OCI-LY1 (cell line): Measurements from ENCODE around the gene ARFGEF2.

Experiments
- CTCF ChIP-seq: fragments of 200-600 bp; sonication (generic), shearing (Covaris generic); IDR thresholded peaks from 2 replicates; pipeline ENCODE4 v1.5.1; 2017; ENCODE audit warnings: mild to moderate bottlenecking, antibody characterized with exemption, low read length, moderate library complexity, mixed read lengths
- EZH2 ChIP-seq: fragments of 200-600 bp; sonication (generic), shearing (Covaris generic); IDR thresholded peaks from 2 replicates; pipeline ENCODE4 v1.8.0; 2017; ENCODE audit warnings: borderline replicate concordance, mixed run types, mild to moderate bottlenecking, antibody characterized with exemption, low read length, moderate library complexity, mixed read lengths

DNA sequence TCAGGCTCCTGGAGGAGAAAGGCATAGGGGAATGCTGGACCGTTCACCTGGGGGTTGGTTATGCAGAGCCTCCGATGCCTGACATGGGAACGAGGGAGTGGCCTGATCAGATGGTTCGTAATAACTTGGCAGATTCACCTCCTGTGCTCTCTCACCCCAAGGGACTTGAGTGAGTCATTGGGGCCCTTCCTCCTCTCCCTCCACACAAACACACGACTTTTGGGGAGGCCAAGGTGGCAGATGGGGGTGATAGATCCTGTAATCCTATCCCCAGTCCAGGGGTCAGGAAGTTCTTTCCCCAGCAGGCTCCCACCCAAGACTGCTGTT is 45.6 kb upstream of the ARFGEF2 start:
- no peak for TF ChIP-seq EZH2
- no peak for TF ChIP-seq CTCF
